ENCODE measurements around the gene USP40.

GRCh38 chr2:233503481-233503880, 63.1 kb downstream of the USP40 start:
- no peak for TF ChIP-seq CTCF (IDR thresholded peaks at IDR 0.05)
- no peak for TF ChIP-seq POLR2A (IDR thresholded peaks at IDR 0.05)
